ENCODE measurements around the gene SCYL3.

GRCh38 chr1:169816617-169817016 is 77.1 kb downstream of the SCYL3 start:
- TF ChIP-seq CTBP1 (IDR thresholded peaks at IDR 0.05; ENCODE audit: borderline replicate concordance) (no peak), FOXA1 (IDR thresholded peaks at IDR 0.05) (no peak), SP1 (IDR thresholded peaks at IDR 0.05) (no peak), FOXK2 (IDR thresholded peaks at IDR 0.05) (no peak), L3MBTL2 (conservative IDR thresholded peaks at IDR 0.05) (no peak), TARDBP (IDR thresholded peaks at IDR 0.05) (no peak), ZNF384 (IDR thresholded peaks at IDR 0.05) (no peak), LEF1 (IDR thresholded peaks at IDR 0.05; ENCODE audit: borderline replicate concordance) (no peak), ARNT (IDR thresholded peaks at IDR 0.05) (no peak)
